Calu3 (cell line): Measurements from ENCODE around the gene KRT5. TPM values are rescaled to one million over a fixed set of nuclear protein-coding genes. Genes with fewer than 3 reads are reported as not detected.
"Not testable (repeated sequence)": the region's sequence is repeated elsewhere in the genome, so short reads cannot be mapped to it uniquely, and the experiment has no call there.

Experiments
- BruUV-seq: library from RNA; stranded (reverse); fragments of 400-500 nt; replicated peaks from 2 replicates; lab custom pipeline; 2021; lab: Mats Ljungman, UMichigan
- CTCF ChIA-PET: fragments of 300-600 bp; sonication (Branson Sonifier 250); formaldehyde crosslinking; loops from one replicate; lab custom pipeline; 2022; ENCODE audit warnings: antibody characterized with exemption; lab: Charles Lee
- DNase-seq: peaks from one replicate; pipeline ENCODE4 v3.0.0; 2022
- H3K27ac Mint-ChIP-seq: one replicate; pipeline ENCODE4 v1.8.0; 2022; ENCODE audit warnings: mixed read lengths; ENCODE audit not compliant: unreplicated experiment
- H3K27me3 Mint-ChIP-seq: one replicate; pipeline ENCODE4 v1.8.0; 2022; ENCODE audit warnings: mixed read lengths; ENCODE audit not compliant: unreplicated experiment
- H3K36me3 Mint-ChIP-seq: one replicate; pipeline ENCODE4 v1.8.0; 2022; ENCODE audit warnings: mild to moderate bottlenecking, moderate library complexity, mixed read lengths; ENCODE audit not compliant: insufficient read depth, unreplicated experiment
- H3K4me1 Mint-ChIP-seq: one replicate; pipeline ENCODE4 v1.8.0; 2022; ENCODE audit warnings: mild to moderate bottlenecking, low read depth, mixed read lengths; ENCODE audit not compliant: unreplicated experiment
- H3K4me3 Mint-ChIP-seq: one replicate; pipeline ENCODE4 v1.8.0; 2022; ENCODE audit warnings: mild to moderate bottlenecking, low read depth, moderate library complexity, mixed read lengths; ENCODE audit not compliant: unreplicated experiment
- H3K9me3 Mint-ChIP-seq: one replicate; pipeline ENCODE4 v1.8.0; 2022; ENCODE audit warnings: low read depth, mixed read lengths; ENCODE audit not compliant: unreplicated experiment
- CTCF ChIP-seq: fragments of 200-600 bp; IDR thresholded peaks from one replicate; pipeline ENCODE4 v1.8.0; 2022; ENCODE audit warnings: antibody characterized with exemption; ENCODE audit not compliant: unreplicated experiment
- intact Hi-C: fragments of 100-400 bp; cut with micrococcal nuclease; formaldehyde crosslinking; loops from one replicate; pipeline ENCODE4 v1.10.0; 2022; ENCODE audit not compliant: unreplicated experiment
- total RNA-seq: library from RNA; stranded (reverse); gene quantifications from 2 replicates; pipeline ENCODE4 v1.2.3, GENCODE V29; 2022

The KRT5 gene
- total RNA-seq, 1 experiment from 2014 or later: 1.3 TPM

GRCh38 chr12:52493172-52493571 is 27.0 kb downstream of the KRT5 start, which contains the start of gene KRT6A:
Gene KRT6A (minus strand): TSS chr12:52493257. CDS start chr12:52493188, 69 bp downstream.
- intact Hi-C loops: no loop called here
- Mint-ChIP-seq H3K36me3 (no peaks in the 10 kb centered on the region), H3K4me3 (no peak within 1 kb of the TSS), H3K27ac (no peak within 1 kb of the TSS), H3K9me3 (no peaks in the 10 kb centered on the region), H3K4me1 (no peaks in the 10 kb centered on the region), H3K27me3 (peaks cover 99% of the 10 kb centered on the region)
- CTCF ChIA-PET: no interaction called here
- no peak for DNase-seq
- TF ChIP-seq CTCF: no peak
- BruUV-seq: no TSS peak

DNA sequence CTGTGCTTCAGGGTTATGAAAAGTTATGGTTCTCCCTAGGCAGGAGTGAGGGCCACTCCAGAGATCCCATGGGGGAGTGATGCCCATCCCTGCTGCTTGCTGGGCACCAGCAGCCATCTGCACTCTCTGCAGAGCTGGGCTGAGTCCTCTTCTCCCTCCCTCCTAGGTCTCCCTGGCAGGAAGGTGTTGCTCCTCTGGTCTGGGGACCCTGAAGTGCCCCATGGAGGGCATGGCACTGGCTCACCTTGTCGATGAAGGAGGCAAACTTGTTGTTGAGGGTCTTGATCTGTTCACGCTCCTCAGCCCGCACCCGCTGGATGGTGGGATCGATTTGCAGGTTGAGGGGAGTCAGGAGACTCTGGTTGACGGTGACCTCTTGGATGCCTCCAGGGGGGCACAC is 27.8 kb downstream of the KRT5 start:
- DNase-seq, H3K4me3 Mint-ChIP-seq, H3K9me3 Mint-ChIP-seq, H3K36me3 Mint-ChIP-seq, CTCF ChIA-PET, BruUV-seq, H3K4me1 Mint-ChIP-seq, H3K27ac Mint-ChIP-seq, intact Hi-C loops: not testable (repeated sequence)
- peaks cover 98% of the 10 kb centered on the region for H3K27me3 Mint-ChIP-seq

GRCh38 chr12:52491495-52491894 is 28.7 kb downstream of the KRT5 start:
- CTCF ChIA-PET, H3K4me3 Mint-ChIP-seq, H3K9me3 Mint-ChIP-seq, intact Hi-C loops, H3K36me3 Mint-ChIP-seq, BruUV-seq, H3K27ac Mint-ChIP-seq, H3K4me1 Mint-ChIP-seq, DNase-seq: not testable (repeated sequence)
- H3K27me3 Mint-ChIP-seq: peaks cover 96% of the 10 kb centered on the region

- CTCF ChIA-PET: interaction anchor here (0.6 kb wide), 1 partner anchor 178 kb away, joined by 3 read pairs; no protein-coding TSS in a partner anchor
- TF ChIP-seq CTCF: no peak
- no peak for DNase-seq
- H3K36me3 Mint-ChIP-seq: no peaks in the 10 kb centered on the region
- no peaks in the 10 kb centered on the region for H3K9me3 Mint-ChIP-seq
- no peak overlapping the region for H3K27ac Mint-ChIP-seq
- no peaks in the 10 kb centered on the region for H3K4me1 Mint-ChIP-seq
- intact Hi-C loops: no loop called here
- BruUV-seq: no TSS peak
- H3K27me3 Mint-ChIP-seq: peaks cover 92% of the 10 kb centered on the region
- H3K4me3 Mint-ChIP-seq: no peak overlapping the region
Observed at GRCh38 chr12:52488736-52489135, 31.5 kb downstream of the KRT5 start.

DNA sequence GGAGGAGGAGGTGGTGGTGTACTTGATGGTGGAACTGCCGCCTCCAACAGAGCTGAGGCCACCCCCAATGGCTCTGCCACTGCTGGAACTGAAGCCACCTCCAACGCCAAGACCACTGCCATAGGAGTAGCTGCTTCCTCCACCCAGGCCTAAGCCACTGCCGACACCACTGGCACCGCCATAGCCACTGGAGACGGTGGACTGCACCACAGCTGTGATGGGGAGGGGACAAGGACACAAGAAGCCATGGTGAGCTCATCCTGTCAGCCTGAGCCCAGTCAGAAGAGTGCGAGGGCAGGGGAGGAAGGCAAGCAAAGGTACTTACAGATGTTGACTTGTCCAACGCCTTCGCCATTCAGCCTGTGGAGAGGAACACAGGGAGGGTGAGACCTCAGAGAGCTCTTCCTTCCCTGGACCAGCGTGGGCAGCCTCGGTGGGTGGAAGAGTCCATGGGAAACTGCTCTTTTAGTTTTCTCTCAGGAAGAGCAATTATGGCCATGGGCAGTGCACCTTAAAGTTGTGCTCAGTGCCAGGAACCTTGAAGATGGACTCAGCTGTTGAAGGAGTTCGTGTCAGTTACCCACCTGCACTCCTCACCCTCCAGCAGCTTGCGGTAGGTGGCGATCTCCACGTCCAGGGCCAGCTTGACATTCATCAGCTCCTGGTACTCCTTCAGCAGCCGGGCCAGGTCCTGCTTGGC is 32.3 kb downstream of the KRT5 start:
- peaks cover 92% of the 10 kb centered on the region for H3K27me3 Mint-ChIP-seq
- H3K4me1 Mint-ChIP-seq, H3K4me3 Mint-ChIP-seq, BruUV-seq, H3K9me3 Mint-ChIP-seq, intact Hi-C loops, H3K36me3 Mint-ChIP-seq, H3K27ac Mint-ChIP-seq, DNase-seq, CTCF ChIA-PET: not testable (repeated sequence)

DNA sequence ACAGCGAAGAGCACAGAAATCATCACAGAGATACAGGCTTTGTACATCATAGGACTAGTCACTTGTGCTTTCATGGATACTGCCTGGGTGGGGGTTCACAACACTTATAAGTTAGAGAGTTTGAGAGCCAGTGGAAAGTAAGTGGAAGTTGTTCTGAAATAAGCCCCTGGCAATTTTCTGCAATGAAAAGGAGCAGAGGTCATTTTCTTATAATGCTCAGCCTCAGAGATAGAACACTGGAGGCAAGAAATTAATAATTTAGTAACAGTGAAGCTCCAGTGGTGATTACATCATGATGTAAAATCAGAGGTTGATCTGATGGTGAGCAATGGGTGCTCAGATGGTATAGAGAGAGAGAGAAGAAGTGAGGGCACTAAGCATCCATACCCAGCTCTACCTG is 33.0 kb downstream of the KRT5 start:
- H3K27ac Mint-ChIP-seq: no peak overlapping the region
- H3K9me3 Mint-ChIP-seq: no peaks in the 10 kb centered on the region
- H3K4me1 Mint-ChIP-seq: no peaks in the 10 kb centered on the region
- CTCF ChIA-PET: no interaction called here
- intact Hi-C loops: no loop called here
- no peak for DNase-seq
- peaks cover 88% of the 10 kb centered on the region for H3K27me3 Mint-ChIP-seq
- H3K36me3 Mint-ChIP-seq: no peaks in the 10 kb centered on the region
- no TSS peak for BruUV-seq
- H3K4me3 Mint-ChIP-seq: no peak overlapping the region
- TF ChIP-seq CTCF: no peak
